ENCODE results near the gene SLC22A2. TPM values are rescaled to one million over a fixed set of nuclear protein-coding genes. Genes with fewer than 3 reads are reported as not detected.
"Not testable (repeated sequence)": the region's sequence is repeated elsewhere in the genome, so short reads cannot be mapped to it uniquely, and the experiment has no call there.

Gene SLC22A2
- total and polyA plus RNA-seq, 2 experiments from 2014 or later, result 0.43 to 0.57 TPM

DNA sequence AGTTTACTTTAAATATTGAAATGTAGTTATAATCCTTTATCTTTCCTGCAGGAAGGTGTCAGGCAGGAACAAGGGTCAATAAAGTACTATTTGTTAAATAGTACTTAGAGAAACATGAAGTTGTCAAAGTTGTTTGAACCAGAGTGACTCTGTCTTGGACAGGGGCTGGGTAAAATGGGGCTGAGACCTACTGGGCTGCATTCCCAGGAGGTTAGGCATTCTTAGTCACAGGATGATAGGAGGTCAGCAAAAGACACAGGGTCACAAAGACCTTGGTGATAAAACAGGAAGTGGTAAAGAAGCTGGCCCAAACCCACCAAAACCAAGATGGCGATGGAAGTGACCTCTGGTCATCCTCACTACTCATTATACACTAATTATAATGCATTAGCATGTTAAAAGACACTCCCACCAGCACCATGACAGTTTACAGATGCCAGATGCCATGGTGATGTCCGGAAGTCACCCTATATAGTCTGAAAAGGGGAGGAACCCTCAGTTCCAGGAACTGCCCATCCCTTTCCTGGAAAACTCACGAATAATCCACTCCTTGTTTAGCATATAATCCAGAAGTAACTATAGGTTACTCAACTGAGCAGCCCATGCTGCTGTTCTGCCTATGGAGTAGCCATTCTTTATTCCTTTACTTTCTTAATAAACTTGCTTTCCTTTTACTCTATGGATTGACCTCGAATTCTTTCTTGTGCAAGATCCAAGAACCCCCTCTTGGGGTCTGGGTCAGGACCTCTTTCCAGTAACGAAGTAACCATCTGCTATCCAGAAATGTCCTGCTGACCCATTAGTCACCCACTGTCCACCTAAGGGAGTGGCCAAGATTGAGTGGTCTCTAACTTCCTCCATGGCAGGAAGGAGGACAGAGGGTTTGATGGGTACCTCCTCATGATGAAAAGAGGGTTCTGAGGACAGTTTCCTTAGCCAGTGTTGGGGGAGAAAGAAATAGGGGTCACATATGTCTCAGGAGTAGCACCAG is 19.6 kb downstream of the SLC22A2 start:
- H3K9me2 ChIP-seq (replicated peaks; ENCODE audit: insufficient read depth), result no peaks in the 10 kb centered on the region
- H3K27me3 ChIP-seq, result no peaks in the 10 kb centered on the region
- DNase-seq (ENCODE audit: low spot score), result no peak
- H4K20me1 ChIP-seq (ENCODE audit: insufficient read depth, poor library complexity, severe bottlenecking), result no peaks in the 10 kb centered on the region
- WGBS (ENCODE audit: low lambda C conversion rate, missing lambda C conversion rate), result 89% methylated on average over 5 of the region's 5 CpGs
- H3K79me2 ChIP-seq, result no peaks in the 10 kb centered on the region
- peaks cover 10% of the 10 kb centered on the region for H3K9me3 ChIP-seq (ENCODE audit: low read depth)
- H2AFZ ChIP-seq, result no peak overlapping the region
- H3K4me2 ChIP-seq, result no peak overlapping the region
- no peak overlapping the region for H3K4me3 ChIP-seq
- H3K4me1 ChIP-seq (ENCODE audit: insufficient read depth), result peaks cover 13% of the 10 kb centered on the region
- no peaks in the 10 kb centered on the region for H3K36me3 ChIP-seq (replicated peaks; ENCODE audit: insufficient read depth, low read depth)
- TF ChIP-seq, protein P1, sequence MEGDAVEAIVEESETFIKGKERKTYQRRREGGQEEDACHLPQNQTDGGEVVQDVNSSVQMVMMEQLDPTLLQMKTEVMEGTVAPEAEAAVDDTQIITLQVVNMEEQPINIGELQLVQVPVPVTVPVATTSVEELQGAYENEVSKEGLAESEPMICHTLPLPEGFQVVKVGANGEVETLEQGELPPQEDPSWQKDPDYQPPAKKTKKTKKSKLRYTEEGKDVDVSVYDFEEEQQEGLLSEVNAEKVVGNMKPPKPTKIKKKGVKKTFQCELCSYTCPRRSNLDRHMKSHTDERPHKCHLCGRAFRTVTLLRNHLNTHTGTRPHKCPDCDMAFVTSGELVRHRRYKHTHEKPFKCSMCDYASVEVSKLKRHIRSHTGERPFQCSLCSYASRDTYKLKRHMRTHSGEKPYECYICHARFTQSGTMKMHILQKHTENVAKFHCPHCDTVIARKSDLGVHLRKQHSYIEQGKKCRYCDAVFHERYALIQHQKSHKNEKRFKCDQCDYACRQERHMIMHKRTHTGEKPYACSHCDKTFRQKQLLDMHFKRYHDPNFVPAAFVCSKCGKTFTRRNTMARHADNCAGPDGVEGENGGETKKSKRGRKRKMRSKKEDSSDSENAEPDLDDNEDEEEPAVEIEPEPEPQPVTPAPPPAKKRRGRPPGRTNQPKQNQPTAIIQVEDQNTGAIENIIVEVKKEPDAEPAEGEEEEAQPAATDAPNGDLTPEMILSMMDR (IDR thresholded peaks at IDR 0.05; ENCODE audit: poor library complexity), result no peak
- TF ChIP-seq EZH2phosphoT487 (IDR thresholded peaks at IDR 0.05; ENCODE audit: low read depth, severe bottlenecking, unreplicated experiment) (no peak), EZH2 (IDR thresholded peaks at IDR 0.05; ENCODE audit: borderline replicate concordance) (no peak)
- H3K27ac ChIP-seq, result peak overlapping the region; percentile 91

DNA sequence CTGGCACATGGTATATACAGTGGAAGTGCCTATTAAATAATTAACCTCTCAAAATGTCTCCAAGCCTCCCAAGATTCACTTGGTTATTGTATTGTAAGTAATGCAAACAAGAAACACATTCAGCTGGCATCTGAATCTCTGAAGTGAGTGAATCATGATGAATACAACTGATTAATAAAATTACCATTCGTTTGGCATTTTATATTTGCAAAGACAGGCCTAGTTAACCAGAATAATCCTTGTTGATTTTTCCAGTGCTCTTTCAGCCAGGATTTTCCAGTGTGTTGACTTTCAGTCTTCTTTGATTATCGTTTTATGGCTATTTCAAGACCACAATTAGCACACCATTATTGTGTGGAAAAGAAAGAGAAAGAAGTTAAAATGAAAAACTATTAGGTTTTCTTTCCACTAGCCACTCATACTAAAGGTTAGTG is 20.3 kb downstream of the SLC22A2 start:
- peak overlapping the region; percentile 91 for H3K27ac ChIP-seq
- H3K36me3 ChIP-seq (replicated peaks; ENCODE audit: insufficient read depth, low read depth), result no peaks in the 10 kb centered on the region
- H3K27me3 ChIP-seq, result no peaks in the 10 kb centered on the region
- H3K9me2 ChIP-seq (replicated peaks; ENCODE audit: insufficient read depth), result no peaks in the 10 kb centered on the region
- H3K4me1 ChIP-seq (ENCODE audit: insufficient read depth), result peaks cover 13% of the 10 kb centered on the region
- 58% methylated on average over 2 of the region's 2 CpGs for WGBS (ENCODE audit: low lambda C conversion rate, missing lambda C conversion rate)
- H3K4me2 ChIP-seq, result no peak overlapping the region
- H3K9me3 ChIP-seq (ENCODE audit: low read depth), result peaks cover 10% of the 10 kb centered on the region
- H3K79me2 ChIP-seq, result no peaks in the 10 kb centered on the region
- no peak for DNase-seq (ENCODE audit: low spot score)
- TF ChIP-seq EZH2phosphoT487 (IDR thresholded peaks at IDR 0.05; ENCODE audit: low read depth, severe bottlenecking, unreplicated experiment), result no peak
- TF ChIP-seq, protein P1 (IDR thresholded peaks at IDR 0.05; ENCODE audit: poor library complexity), result no peak
- no peak for TF ChIP-seq EZH2 (IDR thresholded peaks at IDR 0.05; ENCODE audit: borderline replicate concordance)
- no peak overlapping the region for H3K4me3 ChIP-seq
- no peaks in the 10 kb centered on the region for H4K20me1 ChIP-seq (ENCODE audit: insufficient read depth, poor library complexity, severe bottlenecking)
- H2AFZ ChIP-seq, result no peak overlapping the region

DNA sequence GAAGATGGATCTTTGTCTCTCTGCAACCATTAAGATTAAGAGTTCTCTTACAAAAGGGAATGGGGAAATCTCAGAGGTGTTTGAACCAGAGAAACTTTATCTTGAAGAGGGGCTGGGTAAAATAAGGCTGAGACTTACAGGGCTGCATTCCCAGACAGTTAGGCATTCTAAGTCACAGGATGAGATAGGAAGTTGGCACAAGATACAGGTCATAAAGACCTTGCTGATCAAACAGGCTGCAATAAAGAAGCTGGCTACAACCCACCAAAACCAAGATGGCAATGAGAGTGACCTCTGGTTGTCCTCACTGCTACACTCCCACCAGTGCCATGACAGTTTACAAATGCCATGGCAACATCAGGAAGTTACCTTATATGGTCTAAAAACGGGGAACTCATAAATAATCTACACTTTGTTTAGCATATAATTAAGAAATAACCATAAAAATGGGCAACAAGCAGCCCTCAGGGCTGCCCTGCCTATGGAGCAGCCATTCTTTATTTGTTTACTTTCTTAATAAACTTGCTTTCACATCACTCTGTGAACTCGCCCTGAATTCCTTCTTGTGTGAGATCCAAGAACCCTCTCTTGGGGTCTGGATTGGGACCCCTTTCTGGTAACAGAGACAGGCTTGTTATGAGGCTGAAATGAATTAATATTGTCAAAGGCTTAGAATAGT is 20.9 kb downstream of the SLC22A2 start:
- H3K4me3 ChIP-seq; H3K9me2 ChIP-seq (replicated peaks; ENCODE audit: insufficient read depth); H3K4me2 ChIP-seq; H3K79me2 ChIP-seq; H3K27me3 ChIP-seq; H3K36me3 ChIP-seq (replicated peaks; ENCODE audit: insufficient read depth, low read depth); DNase-seq (ENCODE audit: low spot score); H4K20me1 ChIP-seq (ENCODE audit: insufficient read depth, poor library complexity, severe bottlenecking); H2AFZ ChIP-seq: not testable (repeated sequence)
- 47% methylated on average over 2 of the region's 2 CpGs for WGBS (ENCODE audit: low lambda C conversion rate, missing lambda C conversion rate)
- H3K27ac ChIP-seq, result peak overlapping the region; percentile 91
- peaks cover 13% of the 10 kb centered on the region for H3K4me1 ChIP-seq (ENCODE audit: insufficient read depth)
- peaks cover 10% of the 10 kb centered on the region for H3K9me3 ChIP-seq (ENCODE audit: low read depth)

DNA sequence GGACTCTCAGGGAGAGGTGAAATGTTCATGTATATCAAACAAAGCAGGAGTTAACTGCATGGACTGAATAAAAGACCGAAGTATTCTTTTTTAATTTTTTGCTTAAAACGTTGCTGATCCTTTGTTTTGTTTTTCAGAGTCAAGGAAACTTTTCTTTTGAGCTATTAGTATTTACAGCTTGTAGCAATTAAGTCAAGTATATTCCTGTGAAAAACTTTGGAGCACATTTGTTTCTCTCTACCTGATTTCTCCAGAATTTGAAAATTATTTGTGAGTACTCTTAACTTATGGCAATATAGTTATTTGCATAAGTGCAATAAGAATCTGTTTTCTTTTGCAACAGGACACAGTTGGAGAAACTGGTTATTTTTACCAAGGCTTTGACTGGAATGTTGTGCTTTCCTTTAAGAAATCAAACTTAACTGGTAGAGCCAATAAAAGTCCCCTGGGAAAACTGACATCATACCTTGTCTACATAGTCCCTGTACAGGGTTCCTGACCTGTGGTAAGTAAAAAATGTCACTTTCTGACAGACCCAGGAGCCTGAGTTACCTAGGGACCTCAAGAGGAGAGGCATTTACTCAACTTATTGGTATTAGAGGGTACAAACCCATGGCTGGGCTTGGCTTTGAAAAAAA is 22.3 kb downstream of the SLC22A2 start:
- H4K20me1 ChIP-seq (ENCODE audit: insufficient read depth, poor library complexity, severe bottlenecking); H3K9me2 ChIP-seq (replicated peaks; ENCODE audit: insufficient read depth); H3K4me3 ChIP-seq; DNase-seq (ENCODE audit: low spot score); H3K27me3 ChIP-seq; H3K36me3 ChIP-seq (replicated peaks; ENCODE audit: insufficient read depth, low read depth); H3K4me2 ChIP-seq; H3K79me2 ChIP-seq; H2AFZ ChIP-seq: not testable (repeated sequence)
- Histone ChIP-seq H3K9me3 (ENCODE audit: low read depth) (peaks cover 10% of the 10 kb centered on the region), H3K4me1 (ENCODE audit: insufficient read depth) (peaks cover 13% of the 10 kb centered on the region), H3K27ac (peak overlapping the region; percentile 91)
- 72% methylated on average over 2 of the region's 2 CpGs for WGBS (ENCODE audit: low lambda C conversion rate, missing lambda C conversion rate)

DNA sequence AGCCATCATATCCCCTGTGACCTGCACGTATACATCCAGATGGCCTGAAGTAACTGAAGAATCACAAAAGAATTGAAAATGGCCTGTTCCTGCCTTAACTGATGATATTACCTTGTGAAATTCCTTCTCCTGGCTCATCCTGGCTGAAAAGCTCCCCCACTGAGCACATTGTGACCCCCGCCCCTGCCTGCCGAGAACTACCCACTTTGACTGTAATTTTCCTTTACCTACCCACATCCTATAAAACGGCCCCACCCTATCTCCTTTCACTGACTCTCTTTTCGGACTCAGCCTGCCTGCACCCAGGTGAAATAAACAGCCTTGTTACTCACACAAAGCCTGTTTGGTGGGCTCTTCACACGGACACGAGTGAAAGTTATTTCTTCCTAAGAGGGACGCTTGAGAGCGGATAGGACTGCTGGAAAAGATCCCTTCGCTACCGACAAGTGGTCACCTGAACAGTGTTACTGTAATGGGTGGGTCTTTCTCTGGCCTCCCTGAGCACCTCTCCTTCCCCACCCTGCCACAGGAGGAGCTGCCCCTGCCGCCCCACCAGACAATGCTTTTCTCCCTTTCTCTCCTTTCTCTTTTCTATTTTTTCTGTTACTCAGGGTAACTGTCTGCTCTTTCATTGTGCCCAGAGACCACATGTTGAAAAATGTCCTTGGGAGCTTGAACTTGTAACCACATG is 24.5 kb downstream of the SLC22A2 start:
- H3K4me3 ChIP-seq; H3K9me2 ChIP-seq (replicated peaks; ENCODE audit: insufficient read depth); H2AFZ ChIP-seq; H3K4me1 ChIP-seq (ENCODE audit: insufficient read depth); H3K4me2 ChIP-seq; H3K36me3 ChIP-seq (replicated peaks; ENCODE audit: insufficient read depth, low read depth); H4K20me1 ChIP-seq (ENCODE audit: insufficient read depth, poor library complexity, severe bottlenecking); DNase-seq (ENCODE audit: low spot score); H3K27ac ChIP-seq; H3K79me2 ChIP-seq; H3K27me3 ChIP-seq: not testable (repeated sequence)
- peaks cover 10% of the 10 kb centered on the region for H3K9me3 ChIP-seq (ENCODE audit: low read depth)
- WGBS (ENCODE audit: low lambda C conversion rate, missing lambda C conversion rate), result 89% methylated on average over 12 of the region's 12 CpGs

All from hepatocyte (in vitro differentiated cells).